PC-3 (cell line): ENCODE results near the gene ITGA3. TPM values are rescaled to one million over a fixed set of nuclear protein-coding genes. Genes with fewer than 3 reads are reported as not detected.

Experiments
- ATAC-seq: fragments of 200-7000 bp; cut with Tn5 transposase; 2 replicates; pipeline ENCODE4 v1.9.1; 2020; ENCODE audit warnings: mild to moderate bottlenecking, moderate library complexity
- BruUV-seq: library from RNA; stranded (reverse); fragments of 400-500 nt; replicated peaks from 2 replicates; lab custom pipeline; 2021; lab: Mats Ljungman, UMichigan
- CTCF ChIA-PET: fragments of 300-600 bp; sonication (Branson Sonifier 250); formaldehyde crosslinking; loops from one replicate; lab custom pipeline; 2022; ENCODE audit warnings: antibody characterized with exemption; lab: Charles Lee
- POLR2A ChIA-PET: fragments of 300-600 bp; sonication (Branson Sonifier 250); formaldehyde crosslinking; loops from one replicate; lab custom pipeline; 2022; ENCODE audit warnings: antibody characterized with exemption; ENCODE audit not compliant: unreplicated experiment; lab: Charles Lee
- DNase-seq: peaks from one replicate; pipeline ENCODE4 v3.0.0-alpha.2; 2015
- H2AFZ ChIP-seq: fragments of 300-600 bp; sonication (generic); 2 replicates; pipeline ENCODE4 v1.6.0; 2016; ENCODE audit warnings: antibody characterized with exemption, low read length
- H3F3A ChIP-seq: fragments of 300-600 bp; sonication (generic); one replicate; pipeline ENCODE4 v1.6.0; 2017; ENCODE audit warnings: antibody characterized with exemption, low read length, control low read depth, mild to moderate bottlenecking; ENCODE audit not compliant: unreplicated experiment
- H3K27ac ChIP-seq: fragments of 300-600 bp; sonication (generic); 2 replicates; pipeline ENCODE4 v1.5.1; 2016; ENCODE audit warnings: mild to moderate bottlenecking, low read length
- H3K27me3 ChIP-seq: fragments of 300-600 bp; sonication (generic); 2 replicates; pipeline ENCODE4 v1.6.1; 2016; ENCODE audit warnings: low read length, mixed read lengths
- H3K36me3 ChIP-seq: fragments of 300-600 bp; sonication (generic); 2 replicates; pipeline ENCODE4 v1.6.1; 2016; ENCODE audit warnings: low read depth, mixed run types, low read length, mixed read lengths
- H3K4me1 ChIP-seq: fragments of 300-600 bp; sonication (generic); 2 replicates; pipeline ENCODE4 v1.5.1; 2016; ENCODE audit warnings: low read length; ENCODE audit not compliant: insufficient read depth
- H3K4me2 ChIP-seq: fragments of 300-600 bp; sonication (generic); 2 replicates; pipeline ENCODE4 v1.6.0; 2016; ENCODE audit warnings: low read length
- H3K4me3 ChIP-seq: fragments of 300-600 bp; sonication (generic); 2 replicates; pipeline ENCODE4 v1.5.1; 2016; ENCODE audit warnings: mild to moderate bottlenecking, low read length, mixed read lengths
- H3K79me2 ChIP-seq: fragments of 300-600 bp; sonication (generic); 2 replicates; pipeline ENCODE4 v1.6.1; 2017; ENCODE audit warnings: low read length, mixed read lengths
- H3K9ac ChIP-seq: fragments of 300-600 bp; sonication (generic); 2 replicates; pipeline ENCODE4 v1.6.0; 2016; ENCODE audit warnings: mild to moderate bottlenecking, low read length
- H3K9me2 ChIP-seq: fragments of 300-600 bp; sonication (generic); replicated peaks from 2 replicates; pipeline ENCODE4 v1.6.1; 2016; ENCODE audit warnings: mixed run types, low read length, mixed read lengths
- H3K9me3 ChIP-seq: fragments of 300-600 bp; sonication (generic); 2 replicates; pipeline ENCODE4 v1.6.1; 2016; ENCODE audit warnings: low read length, mixed read lengths
- H4K20me1 ChIP-seq: fragments of 300-600 bp; sonication (generic); 2 replicates; pipeline ENCODE4 v1.6.1; 2016; ENCODE audit warnings: low read length, mixed read lengths
- CTCF ChIP-seq: fragments of 300-600 bp; sonication (generic); conservative IDR thresholded peaks from 2 replicates; pipeline ENCODE4 v1.5.1; 2017; ENCODE audit warnings: antibody characterized with exemption, low read depth, mild to moderate bottlenecking, low read length
- EZH2 ChIP-seq: fragments of 300-600 bp; sonication (generic); IDR thresholded peaks from one replicate; pipeline ENCODE4 v1.6.1; 2017; ENCODE audit warnings: antibody characterized with exemption, mild to moderate bottlenecking, low read length; ENCODE audit not compliant: unreplicated experiment
- EZH2phosphoT487 ChIP-seq: fragments of 300-600 bp; sonication (generic); IDR thresholded peaks from 2 replicates; pipeline ENCODE4 v1.6.1; 2018; ENCODE audit warnings: mild to moderate bottlenecking, antibody characterized with exemption, low read length, borderline replicate concordance
- intact Hi-C: fragments of 100-400 bp; cut with micrococcal nuclease; formaldehyde crosslinking; loops from 2 replicates; pipeline ENCODE4 v1.9.0; 2023
- total RNA-seq: library from RNA; depleted of rRNA; stranded (reverse); fragments of >200 nt; gene quantifications from 2 replicates; pipeline ENCODE4 v1.2.3, GENCODE V29; 2014

ITGA3 gene
- total RNA-seq, 1 experiment from 2014 or later = 598 TPM

DNA sequence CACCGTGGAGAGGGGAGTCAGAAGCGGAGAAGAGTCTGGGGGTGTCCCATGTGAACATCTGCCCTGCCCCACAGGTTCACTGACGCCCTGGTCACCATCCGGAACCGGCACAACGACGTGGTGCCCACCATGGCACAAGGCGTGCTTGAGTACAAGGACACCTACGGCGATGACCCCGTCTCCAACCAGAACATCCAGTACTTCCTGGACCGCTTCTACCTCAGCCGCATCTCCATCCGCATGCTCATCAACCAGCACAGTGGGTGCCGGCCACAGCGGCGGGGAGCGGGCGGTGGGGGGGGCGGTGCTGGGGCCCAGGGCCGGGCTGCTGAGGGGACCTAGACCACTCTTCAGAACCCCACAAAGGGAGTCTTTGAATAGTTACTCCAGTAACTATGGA, 49.9 kb downstream of the ITGA3 start:
- Histone ChIP-seq H3K9ac (no peak overlapping the region), H3K79me2 (no peaks in the 10 kb centered on the region), H4K20me1 (no peaks in the 10 kb centered on the region), H3K27ac (no peak overlapping the region), H3K27me3 (no peaks in the 10 kb centered on the region), H3K4me2 (no peak overlapping the region), H3K4me1 (peaks cover 15% of the 10 kb centered on the region; the same call in 1 of the 2 replicates), H3K4me3 (no peak overlapping the region), H3F3A (no peaks in the 10 kb centered on the region), H3K9me3 (no peaks in the 10 kb centered on the region), H2AFZ (no peak overlapping the region), H3K9me2 (no peaks in the 10 kb centered on the region), H3K36me3 (no peaks in the 10 kb centered on the region)
- no TSS peak for BruUV-seq
- ATAC-seq = no peak
- no peak for DNase-seq
- CTCF ChIA-PET = no interaction called here
- TF ChIP-seq EZH2 (no peak), CTCF (no peak), EZH2phosphoT487 (no peak)
- POLR2A ChIA-PET = no interaction called here
- intact Hi-C loops = no loop called here

DNA sequence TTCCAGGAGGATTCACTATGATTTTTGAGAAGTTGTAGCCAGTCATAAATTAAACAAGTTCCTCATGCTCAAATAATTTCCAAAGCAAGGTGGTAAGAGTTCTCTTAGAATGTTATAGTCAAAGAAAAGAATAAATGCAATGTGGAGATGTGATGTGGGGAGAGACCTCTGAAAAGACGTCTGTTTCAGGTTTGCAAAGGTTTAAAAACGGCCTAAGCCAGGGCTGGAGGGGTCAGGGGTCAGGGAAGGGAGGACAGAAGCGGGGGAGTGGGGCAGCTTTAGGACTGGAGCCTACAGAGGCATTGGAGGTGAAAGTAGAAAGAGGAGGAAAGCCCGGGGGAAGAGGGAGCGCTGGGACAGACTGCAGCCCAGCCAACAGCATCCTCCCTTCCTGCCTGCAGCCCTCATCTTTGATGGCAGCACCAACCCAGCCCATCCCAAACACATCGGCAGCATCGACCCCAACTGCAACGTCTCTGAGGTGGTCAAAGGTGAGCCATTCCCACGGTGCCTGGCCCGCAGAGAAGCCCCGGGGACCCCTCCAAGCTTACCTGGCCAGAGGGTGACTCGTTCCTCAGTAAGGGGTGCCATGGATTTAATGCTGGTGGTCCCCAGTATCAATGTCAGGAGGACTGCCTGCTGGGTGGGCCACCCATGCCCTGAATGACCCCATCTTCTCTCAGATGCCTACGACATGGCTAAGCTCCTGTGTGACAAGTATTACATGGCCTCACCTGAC, 50.7 kb downstream of the ITGA3 start:
- no peaks in the 10 kb centered on the region for H3K27me3 ChIP-seq
- TF ChIP-seq EZH2phosphoT487 (no peak), CTCF (no peak), EZH2 (no peak)
- ChIA-PET CTCF (no interaction called here), POLR2A (no interaction called here)
- BruUV-seq = no TSS peak
- intact Hi-C loops = no loop called here
- peaks cover 15% of the 10 kb centered on the region; the same call in 1 of the 2 replicates for H3K4me1 ChIP-seq
- no peak overlapping the region for H3K27ac ChIP-seq
- no peaks in the 10 kb centered on the region for H3F3A ChIP-seq
- H3K9me3 ChIP-seq = no peaks in the 10 kb centered on the region
- H2AFZ ChIP-seq = no peak overlapping the region
- H3K9ac ChIP-seq = no peak overlapping the region
- H3K4me3 ChIP-seq = no peak overlapping the region
- H4K20me1 ChIP-seq = no peaks in the 10 kb centered on the region
- DNase-seq (no peak), ATAC-seq (no peak)
- no peaks in the 10 kb centered on the region for H3K79me2 ChIP-seq
- H3K4me2 ChIP-seq = no peak overlapping the region
- no peaks in the 10 kb centered on the region for H3K36me3 ChIP-seq
- H3K9me2 ChIP-seq = no peaks in the 10 kb centered on the region

DNA sequence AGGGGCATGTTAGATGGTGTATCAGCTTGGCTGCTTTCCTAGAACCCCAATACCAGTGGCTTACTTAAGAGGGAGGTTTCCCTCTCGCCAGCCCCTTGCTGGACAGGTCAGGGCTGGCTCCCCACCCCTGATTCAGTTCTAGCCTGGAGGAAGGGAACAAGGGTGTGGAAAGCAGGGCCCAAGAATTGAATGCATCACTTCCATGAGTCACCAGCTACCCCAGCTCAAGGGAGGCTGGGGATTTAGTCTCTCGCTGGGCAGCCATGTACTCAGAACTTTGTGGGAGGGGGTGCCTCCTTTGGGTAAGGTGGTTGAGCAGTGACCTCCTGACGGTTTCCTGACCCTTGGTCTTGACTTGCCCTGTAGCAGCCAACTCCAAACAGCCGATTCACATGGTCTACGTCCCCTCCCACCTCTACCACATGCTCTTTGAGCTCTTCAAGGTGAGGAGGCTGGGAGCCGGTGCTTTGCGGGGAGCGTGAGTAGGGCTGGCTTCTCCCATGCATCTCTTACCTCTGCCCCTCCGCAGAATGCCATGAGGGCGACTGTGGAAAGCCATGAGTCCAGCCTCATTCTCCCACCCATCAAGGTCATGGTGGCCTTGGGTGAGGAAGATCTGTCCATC, 52.0 kb downstream of the ITGA3 start:
- Histone ChIP-seq H3K9me3 (no peaks in the 10 kb centered on the region), H3F3A (no peaks in the 10 kb centered on the region), H3K36me3 (no peaks in the 10 kb centered on the region), H3K9me2 (no peaks in the 10 kb centered on the region), H3K4me1 (peaks cover 10% of the 10 kb centered on the region; the same call in 1 of the 2 replicates), H3K27me3 (no peaks in the 10 kb centered on the region), H3K27ac (no peak overlapping the region), H4K20me1 (no peaks in the 10 kb centered on the region), H3K79me2 (no peaks in the 10 kb centered on the region), H3K9ac (no peak overlapping the region), H2AFZ (no peak overlapping the region), H3K4me2 (no peak overlapping the region), H3K4me3 (no peak overlapping the region)
- CTCF ChIA-PET = no interaction called here
- TF ChIP-seq EZH2phosphoT487 (no peak), CTCF (no peak), EZH2 (no peak)
- BruUV-seq = no TSS peak
- DNase-seq = peak; percentile 56
- POLR2A ChIA-PET = no interaction called here
- ATAC-seq = peak; percentile 84
- intact Hi-C loops = no loop called here
